Measurements from ENCODE around the gene NDFIP1. TPM values are rescaled to one million over a fixed set of nuclear protein-coding genes. Genes with fewer than 3 reads are reported as not detected.

NDFIP1 gene
- total RNA-seq, 4 donors from 2014 or later, result 53.2 to 124 (median 89.0) TPM

DNA sequence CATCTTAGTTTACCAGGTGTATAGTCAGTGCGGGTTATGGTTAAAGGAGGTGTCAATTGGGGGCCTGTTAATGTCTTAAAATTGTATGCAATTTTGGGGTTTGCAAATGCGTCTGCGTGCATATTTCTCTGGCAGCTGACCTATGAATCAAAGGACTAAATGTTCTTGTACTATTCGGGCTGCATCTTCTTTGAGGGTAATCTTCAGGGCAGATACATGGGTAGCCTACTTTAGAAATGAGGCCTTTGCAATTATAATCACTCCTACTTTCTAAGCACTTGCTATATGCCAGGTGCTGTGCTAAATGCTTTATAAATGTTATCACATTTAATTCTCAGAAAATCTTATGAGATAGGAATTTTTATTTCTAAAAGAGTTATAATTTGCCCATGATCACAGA is 58.2 kb downstream of the NDFIP1 start:
- H3K27ac ChIP-seq, result no peak overlapping the region
- H3K36me3 ChIP-seq, result no peaks in the 10 kb centered on the region
- H3K27me3 ChIP-seq, result no peaks in the 10 kb centered on the region
- no peaks in the 10 kb centered on the region for H3K4me1 ChIP-seq
- no peak for DNase-seq
- H3K9me3 ChIP-seq, result no peaks in the 10 kb centered on the region
- intact Hi-C loops (cut with DNase I; ENCODE audit: low total_unique reads), result no loop called here
- TF ChIP-seq, protein P1, sequence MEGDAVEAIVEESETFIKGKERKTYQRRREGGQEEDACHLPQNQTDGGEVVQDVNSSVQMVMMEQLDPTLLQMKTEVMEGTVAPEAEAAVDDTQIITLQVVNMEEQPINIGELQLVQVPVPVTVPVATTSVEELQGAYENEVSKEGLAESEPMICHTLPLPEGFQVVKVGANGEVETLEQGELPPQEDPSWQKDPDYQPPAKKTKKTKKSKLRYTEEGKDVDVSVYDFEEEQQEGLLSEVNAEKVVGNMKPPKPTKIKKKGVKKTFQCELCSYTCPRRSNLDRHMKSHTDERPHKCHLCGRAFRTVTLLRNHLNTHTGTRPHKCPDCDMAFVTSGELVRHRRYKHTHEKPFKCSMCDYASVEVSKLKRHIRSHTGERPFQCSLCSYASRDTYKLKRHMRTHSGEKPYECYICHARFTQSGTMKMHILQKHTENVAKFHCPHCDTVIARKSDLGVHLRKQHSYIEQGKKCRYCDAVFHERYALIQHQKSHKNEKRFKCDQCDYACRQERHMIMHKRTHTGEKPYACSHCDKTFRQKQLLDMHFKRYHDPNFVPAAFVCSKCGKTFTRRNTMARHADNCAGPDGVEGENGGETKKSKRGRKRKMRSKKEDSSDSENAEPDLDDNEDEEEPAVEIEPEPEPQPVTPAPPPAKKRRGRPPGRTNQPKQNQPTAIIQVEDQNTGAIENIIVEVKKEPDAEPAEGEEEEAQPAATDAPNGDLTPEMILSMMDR (IDR thresholded peaks at IDR 0.05), result no peak
- TF ChIP-seq POLR2A (IDR thresholded peaks at IDR 0.05), result no peak
- no peak overlapping the region for H3K4me3 ChIP-seq

DNA sequence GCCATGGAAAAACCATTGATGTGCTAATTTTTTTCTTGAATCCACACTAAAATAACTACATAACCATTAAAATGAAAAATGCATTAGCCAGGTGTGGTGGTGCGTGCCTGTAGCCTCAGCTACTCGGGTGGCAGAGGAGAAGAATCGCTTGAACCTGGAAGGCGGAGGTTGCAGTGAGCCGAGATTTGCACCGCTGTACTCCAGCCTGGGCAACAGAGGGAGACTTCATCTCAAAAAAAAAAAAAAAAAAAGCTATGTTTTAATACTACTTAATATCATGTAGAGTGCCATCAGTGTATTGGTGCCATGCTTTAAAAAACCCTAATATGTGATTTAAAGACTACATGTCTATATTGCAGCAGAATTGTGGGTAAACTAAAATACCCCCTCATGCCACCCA is 58.9 kb downstream of the NDFIP1 start:
- intact Hi-C loops (cut with DNase I; ENCODE audit: low total_unique reads), result no loop called here

DNA sequence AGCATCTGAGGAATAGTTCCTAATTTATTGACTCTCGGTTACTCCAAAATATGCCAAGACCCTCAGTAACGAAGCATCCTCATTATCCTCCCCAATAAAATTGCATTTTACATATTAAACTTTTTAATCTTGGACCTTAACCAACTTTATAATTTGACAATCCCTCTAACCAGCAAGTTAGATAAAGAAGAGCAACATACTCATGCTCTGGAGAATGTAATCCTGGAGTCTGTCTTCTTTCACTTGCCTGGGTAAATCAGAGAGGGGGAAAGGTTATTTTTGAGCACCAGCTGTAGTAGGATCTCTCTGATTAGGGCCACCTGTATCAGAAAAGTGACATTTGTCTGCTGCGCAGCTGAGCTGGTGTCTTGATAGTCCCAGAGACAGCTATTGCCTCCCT is 59.8 kb downstream of the NDFIP1 start:
- Histone ChIP-seq H3K4me1 (no peaks in the 10 kb centered on the region), H3K27me3 (no peaks in the 10 kb centered on the region), H3K27ac (no peak overlapping the region), H3K4me3 (no peak overlapping the region), H3K9me3 (no peaks in the 10 kb centered on the region), H3K36me3 (no peaks in the 10 kb centered on the region)
- DNase-seq, result no peak
- intact Hi-C loops (cut with DNase I; ENCODE audit: low total_unique reads), result no loop called here
- TF ChIP-seq, protein P1 (IDR thresholded peaks at IDR 0.05), result no peak
- TF ChIP-seq POLR2A (IDR thresholded peaks at IDR 0.05), result no peak

More for the DNA sequence above, 58.9 kb downstream of the NDFIP1 start:
- Histone ChIP-seq H3K36me3 (no peaks in the 10 kb centered on the region), H3K4me1 (no peaks in the 10 kb centered on the region), H3K27ac (no peak overlapping the region), H3K4me3 (no peak overlapping the region), H3K9me3 (no peaks in the 10 kb centered on the region), H3K27me3 (no peaks in the 10 kb centered on the region)
- DNase-seq, result no peak
- TF ChIP-seq, protein P1 (IDR thresholded peaks at IDR 0.05), result no peak

DNA sequence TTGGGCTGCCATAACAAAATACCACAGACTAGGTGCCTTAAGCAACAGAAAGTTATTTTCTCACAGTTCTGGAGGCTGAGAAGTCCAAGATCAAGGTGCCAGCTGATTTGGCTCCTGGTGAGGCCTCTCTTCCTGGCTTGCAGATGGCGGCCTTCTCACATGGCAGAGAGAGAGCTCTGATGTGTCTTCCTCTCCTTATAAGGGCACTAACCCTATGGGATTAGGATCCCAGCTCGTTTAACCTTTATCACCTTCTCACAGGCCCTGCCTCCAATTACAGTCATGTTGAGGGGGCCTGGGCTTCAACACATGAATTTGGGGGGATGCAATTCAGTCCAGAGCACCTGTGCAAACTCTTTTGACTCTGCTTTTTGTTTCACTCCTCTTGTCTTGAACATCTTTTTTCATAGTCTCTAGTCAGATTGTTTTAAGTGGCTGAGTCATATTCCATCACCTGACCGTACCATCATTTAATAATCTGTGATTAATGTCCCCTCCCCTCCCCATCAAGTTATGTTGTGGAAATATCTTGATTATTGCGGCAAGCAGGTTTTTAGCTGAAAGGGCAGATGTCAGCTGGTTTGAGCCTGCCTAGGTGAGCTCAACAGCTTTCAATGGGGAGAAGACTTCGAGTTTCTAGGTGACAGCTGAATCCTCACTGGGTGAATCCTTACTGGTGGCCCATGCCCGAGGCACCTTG is 61.8 kb downstream of the NDFIP1 start:
- intact Hi-C loops (cut with DNase I; ENCODE audit: low total_unique reads), result no loop called here
- Histone ChIP-seq H3K4me3 (no peak overlapping the region), H3K36me3 (no peaks in the 10 kb centered on the region), H3K9me3 (no peaks in the 10 kb centered on the region), H3K27me3 (no peaks in the 10 kb centered on the region), H3K27ac (no peak overlapping the region), H3K4me1 (no peaks in the 10 kb centered on the region)
- TF ChIP-seq, protein P1 (IDR thresholded peaks at IDR 0.05), result no peak
- TF ChIP-seq POLR2A (IDR thresholded peaks at IDR 0.05), result no peak
- DNase-seq, result no peak

DNA sequence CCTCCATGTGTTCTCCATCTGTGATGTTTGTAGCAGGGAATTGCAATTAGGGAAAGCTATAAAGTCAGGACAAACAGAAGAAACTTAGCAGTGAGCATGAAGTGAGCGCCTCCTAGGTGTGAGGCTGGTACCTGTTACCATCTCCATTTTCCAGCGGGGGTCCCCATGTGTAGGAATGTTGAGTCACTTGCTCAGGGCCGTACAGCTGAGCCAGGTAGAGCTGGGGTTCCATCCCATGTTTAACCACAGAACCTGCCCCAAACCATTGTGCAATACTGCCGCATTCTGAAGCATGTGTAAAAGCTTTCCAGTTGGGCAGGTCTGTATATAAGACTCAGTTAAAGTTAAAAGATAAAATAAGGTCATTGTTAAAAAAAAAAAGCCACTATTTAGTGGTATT is 62.7 kb downstream of the NDFIP1 start:
- DNase-seq, result no peak
- intact Hi-C loops (cut with DNase I; ENCODE audit: low total_unique reads), result no loop called here
- no peaks in the 10 kb centered on the region for H3K36me3 ChIP-seq
- no peak overlapping the region for H3K27ac ChIP-seq
- H3K4me1 ChIP-seq, result no peaks in the 10 kb centered on the region
- H3K27me3 ChIP-seq, result no peaks in the 10 kb centered on the region
- TF ChIP-seq POLR2A (IDR thresholded peaks at IDR 0.05), result no peak
- TF ChIP-seq, protein P1 (IDR thresholded peaks at IDR 0.05), result no peak
- H3K4me3 ChIP-seq, result no peak overlapping the region
- H3K9me3 ChIP-seq, result no peaks in the 10 kb centered on the region

All from uterus (tissue), 4 donors.